Fibroblast of lung (primary cell): ENCODE data around the gene ASPN. TPM values are rescaled to one million over a fixed set of nuclear protein-coding genes. Genes with fewer than 3 reads are reported as not detected.

ENCODE experiments used
- DNase-seq, 2 donors: peaks; one replicate each; pipeline versions ENCODE4 v3.0.0 to v3.0.0-alpha.2; 2010; ENCODE audit warnings: low read depth in 2 of 2
- H2AFZ ChIP-seq: 2 replicates; pipeline ENCODE4 v1.5.1; 2012; ENCODE audit warnings: low read length, control low read depth, inconsistent platforms
- H3K27ac ChIP-seq: 2 replicates; pipeline ENCODE4 v1.5.1; 2011; ENCODE audit warnings: low read length, control low read depth; ENCODE audit not compliant: insufficient read depth
- H3K27me3 ChIP-seq: 2 replicates; pipeline ENCODE4 v1.5.1; 2011; ENCODE audit warnings: mild to moderate bottlenecking, low read length; ENCODE audit not compliant: control insufficient read depth, insufficient read depth
- H3K36me3 ChIP-seq: 2 replicates; pipeline ENCODE4 v1.5.1; 2011; ENCODE audit warnings: low read length; ENCODE audit not compliant: control insufficient read depth, insufficient read depth
- H3K4me1 ChIP-seq: 2 replicates; pipeline ENCODE4 v1.5.1; 2011; ENCODE audit warnings: low read length; ENCODE audit not compliant: control insufficient read depth, insufficient read depth; ENCODE audit errors: extremely low read depth
- H3K4me2 ChIP-seq: 2 replicates; pipeline ENCODE4 v1.5.1; 2011; ENCODE audit warnings: low read length, control low read depth; ENCODE audit not compliant: insufficient read depth; ENCODE audit errors: extremely low read depth
- H3K4me3 ChIP-seq, 4 experiments: fragments of 200-600 bp in 1 of 4; sonication (generic) in 1 of 4; replicated peaks in 1 of 4; 2 replicates each; pipeline ENCODE4 v1.5.1; 2011 to 2016; ENCODE audit warnings: low read length in 4 of 4, low read depth in 3 of 4, mild to moderate bottlenecking in 3 of 4, control low read depth in 2 of 4, inconsistent platforms in 1 of 4, mixed read lengths in 1 of 4; ENCODE audit not compliant: insufficient read depth in 1 of 4; ENCODE audit errors: control extremely low read depth in 1 of 4
- H3K79me2 ChIP-seq: 2 replicates; pipeline ENCODE4 v1.5.1; 2012; ENCODE audit warnings: mild to moderate bottlenecking, low read length, inconsistent platforms; ENCODE audit not compliant: control insufficient read depth, insufficient read depth
- H3K9ac ChIP-seq: 2 replicates; pipeline ENCODE4 v1.5.1; 2011; ENCODE audit warnings: mild to moderate bottlenecking, low read length, control low read depth; ENCODE audit not compliant: insufficient read depth
- H3K9me3 ChIP-seq: 2 replicates; pipeline ENCODE4 v1.5.1; 2012; ENCODE audit warnings: low read depth, low read length; ENCODE audit not compliant: control insufficient read depth, insufficient read depth
- H4K20me1 ChIP-seq: 2 replicates; pipeline ENCODE4 v1.5.1; 2011; ENCODE audit warnings: low read length; ENCODE audit not compliant: control insufficient read depth, insufficient read depth; ENCODE audit errors: extremely low read depth
- EZH2 ChIP-seq: IDR thresholded peaks from 2 replicates; pipeline ENCODE4 v1.5.1; 2012; ENCODE audit warnings: low read length, control low read depth, mild to moderate bottlenecking; ENCODE audit errors: missing control alignments
- polyA plus RNA-seq, 2 donors: library from polyadenylated mRNA; depleted of rRNA in 1 of 2; stranded (reverse) in 1 of 2; unstranded in 1 of 2; fragments of >200 nt; gene quantifications; 2 replicates each; pipeline ENCODE4 v1.2.1, GENCODE V29; 2011 to 2012; ENCODE audit warnings: missing spikeins in 1 of 2
- total RNA-seq: library from RNA; depleted of rRNA; stranded (reverse); fragments of >200 nt; gene quantifications from 2 replicates; pipeline ENCODE4 v1.2.1, GENCODE V29; 2014
- TF ChIP-seq, protein P1 (sequence below), 2 donors: IDR thresholded peaks in 1 of 2; conservative IDR thresholded peaks in 1 of 2; 1 replicate in 1 of 2; 2 replicates in 1 of 2; pipeline ENCODE4 v1.5.1; 2011 to 2012; ENCODE audit warnings: low read length in 2 of 2, control low read depth in 1 of 2, inconsistent platforms in 1 of 2, low read depth in 1 of 2, mild to moderate bottlenecking in 1 of 2

The ASPN gene
- total and polyA plus RNA-seq, 2 donors (not counting 1 experiment from before 2014, with no cell fraction given), result 5.5 to 10.4 TPM

DNA sequence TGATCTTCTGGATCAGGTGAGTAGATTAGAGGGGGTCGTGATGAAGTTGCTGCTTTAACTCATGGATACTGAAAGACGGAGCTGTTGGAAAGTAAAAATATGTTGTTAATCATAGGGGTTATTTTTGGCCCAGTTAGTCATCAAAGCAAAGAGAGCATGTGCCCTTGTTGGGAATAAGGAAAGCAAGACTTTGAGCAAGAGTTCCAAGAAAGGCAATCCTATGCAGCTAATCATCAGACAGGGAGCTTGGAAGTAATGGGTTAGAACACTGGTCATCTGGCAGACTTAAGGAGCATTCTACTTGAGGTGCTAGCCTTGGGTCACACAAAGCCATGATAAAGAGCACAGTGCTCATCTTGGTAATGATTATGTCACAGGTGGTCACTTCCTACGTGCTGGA, 18.3 kb downstream of the ASPN start:
- H3K4me3 ChIP-seq, result no peak overlapping the region
- no peaks in the 10 kb centered on the region for H3K79me2 ChIP-seq
- peak overlapping the region; percentile 33 for H3K27ac ChIP-seq
- H2AFZ ChIP-seq, result peak overlapping the region; percentile 44
- H3K36me3 ChIP-seq, result no peaks in the 10 kb centered on the region
- no peaks in the 10 kb centered on the region for H3K27me3 ChIP-seq
- no peak for TF ChIP-seq EZH2
- H3K9me3 ChIP-seq, result no peaks in the 10 kb centered on the region
- DNase-seq, result peak; percentile 92 to 98
- H3K4me2 ChIP-seq, result peak overlapping the region; percentile 51
- H3K4me1 ChIP-seq, result peaks cover 8% of the 10 kb centered on the region
- no peak overlapping the region for H3K9ac ChIP-seq
- no peaks in the 10 kb centered on the region for H4K20me1 ChIP-seq

DNA sequence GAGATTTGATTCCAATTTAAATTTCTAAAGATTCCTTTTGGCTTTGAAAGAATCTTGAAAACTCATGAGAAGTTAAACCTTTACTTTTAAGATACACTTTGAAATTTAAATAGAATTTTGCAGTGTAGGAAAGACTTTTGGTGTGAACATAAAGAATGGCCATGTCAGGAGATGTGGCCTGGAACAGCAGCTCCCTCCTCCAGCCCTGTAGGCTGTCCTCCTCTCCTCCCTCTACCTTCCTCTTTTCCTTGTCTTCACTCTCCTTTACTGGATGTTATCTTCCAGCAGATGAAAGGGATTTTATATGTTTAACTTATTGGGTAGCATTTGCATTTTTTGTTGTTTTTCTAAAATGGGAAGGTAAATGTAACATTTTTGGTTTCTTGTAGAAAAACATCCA, 18.9 kb downstream of the ASPN start:
- Histone ChIP-seq H3K79me2 (no peaks in the 10 kb centered on the region), H3K4me3 (no peak overlapping the region), H3K9ac (no peak overlapping the region), H3K4me2 (peak overlapping the region; percentile 51), H3K27me3 (no peaks in the 10 kb centered on the region), H3K4me1 (peaks cover 8% of the 10 kb centered on the region), H3K36me3 (no peaks in the 10 kb centered on the region), H3K27ac (peak overlapping the region; percentile 33), H3K9me3 (no peaks in the 10 kb centered on the region), H2AFZ (peak overlapping the region; percentile 44), H4K20me1 (no peaks in the 10 kb centered on the region)
- TF ChIP-seq, protein P1, sequence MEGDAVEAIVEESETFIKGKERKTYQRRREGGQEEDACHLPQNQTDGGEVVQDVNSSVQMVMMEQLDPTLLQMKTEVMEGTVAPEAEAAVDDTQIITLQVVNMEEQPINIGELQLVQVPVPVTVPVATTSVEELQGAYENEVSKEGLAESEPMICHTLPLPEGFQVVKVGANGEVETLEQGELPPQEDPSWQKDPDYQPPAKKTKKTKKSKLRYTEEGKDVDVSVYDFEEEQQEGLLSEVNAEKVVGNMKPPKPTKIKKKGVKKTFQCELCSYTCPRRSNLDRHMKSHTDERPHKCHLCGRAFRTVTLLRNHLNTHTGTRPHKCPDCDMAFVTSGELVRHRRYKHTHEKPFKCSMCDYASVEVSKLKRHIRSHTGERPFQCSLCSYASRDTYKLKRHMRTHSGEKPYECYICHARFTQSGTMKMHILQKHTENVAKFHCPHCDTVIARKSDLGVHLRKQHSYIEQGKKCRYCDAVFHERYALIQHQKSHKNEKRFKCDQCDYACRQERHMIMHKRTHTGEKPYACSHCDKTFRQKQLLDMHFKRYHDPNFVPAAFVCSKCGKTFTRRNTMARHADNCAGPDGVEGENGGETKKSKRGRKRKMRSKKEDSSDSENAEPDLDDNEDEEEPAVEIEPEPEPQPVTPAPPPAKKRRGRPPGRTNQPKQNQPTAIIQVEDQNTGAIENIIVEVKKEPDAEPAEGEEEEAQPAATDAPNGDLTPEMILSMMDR (conservative IDR thresholded peaks at IDR 0.05 in 1 of 2, IDR thresholded peaks at IDR 0.05 in 1 of 2; ENCODE audit: low read depth in 1 of 2, low read length in 2 of 2), result no peak
- no peak for TF ChIP-seq EZH2
- no peak for DNase-seq

DNA sequence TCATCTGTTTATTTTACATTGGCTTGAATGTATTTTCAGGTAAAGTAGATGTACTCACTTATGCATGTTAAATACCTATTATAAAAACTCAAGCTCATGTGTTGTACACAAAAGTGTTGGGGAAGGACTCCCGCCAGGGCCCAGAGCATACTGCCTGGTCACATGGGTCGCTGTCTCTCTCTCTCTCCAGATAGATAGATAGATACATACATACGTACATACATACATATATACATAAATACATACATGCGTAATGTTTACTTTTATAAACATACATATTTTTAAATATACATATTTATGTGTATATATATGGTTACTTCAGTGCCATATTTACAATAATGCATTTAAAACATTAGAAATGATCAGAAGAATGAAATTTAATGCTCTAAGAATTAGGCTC, 24.7 kb downstream of the ASPN start:
- H3K9ac ChIP-seq, result no peak overlapping the region
- no peaks in the 10 kb centered on the region for H4K20me1 ChIP-seq
- no peak overlapping the region for H3K4me3 ChIP-seq
- DNase-seq, result no peak
- no peak overlapping the region for H3K4me2 ChIP-seq
- H3K4me1 ChIP-seq, result no peaks in the 10 kb centered on the region
- H3K9me3 ChIP-seq, result no peaks in the 10 kb centered on the region
- H3K27ac ChIP-seq, result no peak overlapping the region
- no peak overlapping the region for H2AFZ ChIP-seq
- no peak for TF ChIP-seq EZH2
- TF ChIP-seq, protein P1 (conservative IDR thresholded peaks at IDR 0.05 in 1 of 2, IDR thresholded peaks at IDR 0.05 in 1 of 2; ENCODE audit: low read depth in 1 of 2, low read length in 2 of 2), result no peak
- H3K27me3 ChIP-seq, result no peaks in the 10 kb centered on the region
- no peaks in the 10 kb centered on the region for H3K79me2 ChIP-seq
- H3K36me3 ChIP-seq, result no peaks in the 10 kb centered on the region
